Endodermal cell (in vitro differentiated cells): ENCODE data around the gene TEAD2. TPM values are rescaled to one million over a fixed set of nuclear protein-coding genes. Genes with fewer than 3 reads are reported as not detected.

Experiments used
- DNase-seq: peaks from one replicate; pipeline ENCODE4 v3.0.0-alpha.2; 2017
- H3K27ac ChIP-seq: 2 replicates; pipeline ENCODE4 v1.5.1; 2013; ENCODE audit warnings: mild to moderate bottlenecking, low read depth, low read length, moderate library complexity
- H3K27me3 ChIP-seq: 2 replicates; pipeline ENCODE4 v1.6.1; 2013; ENCODE audit warnings: mild to moderate bottlenecking, low read length, moderate library complexity; ENCODE audit not compliant: insufficient read depth, control insufficient read depth, poor library complexity, severe bottlenecking
- H3K36me3 ChIP-seq: 2 replicates; pipeline ENCODE4 v1.7.0; 2013; ENCODE audit warnings: mild to moderate bottlenecking, low read length, moderate library complexity; ENCODE audit not compliant: control insufficient read depth, insufficient read depth
- H3K4me1 ChIP-seq: one replicate; pipeline ENCODE4 v1.7.0; 2013; ENCODE audit warnings: low read length; ENCODE audit not compliant: control insufficient read depth, insufficient read depth
- H3K4me3 ChIP-seq: 2 replicates; pipeline ENCODE4 v1.5.1; 2013; ENCODE audit warnings: mild to moderate bottlenecking, low read length, moderate library complexity
- H3K9ac ChIP-seq: 2 replicates; pipeline ENCODE4 v1.6.1; 2013; ENCODE audit warnings: mild to moderate bottlenecking, low read length, moderate library complexity; ENCODE audit not compliant: poor library complexity, severe bottlenecking; ENCODE audit errors: extremely low read depth
- H3K9me3 ChIP-seq: 2 replicates; pipeline ENCODE4 v1.6.1; 2013; ENCODE audit warnings: mild to moderate bottlenecking, low read length, moderate library complexity; ENCODE audit not compliant: control insufficient read depth
- H3K27ac Mint-ChIP-seq: 2 replicates; pipeline ENCODE4 v1.8.0; 2020; ENCODE audit warnings: mixed read lengths
- H3K27me3 Mint-ChIP-seq: 2 replicates; pipeline ENCODE4 v1.8.0; 2021; ENCODE audit warnings: mild to moderate bottlenecking, mixed read lengths; ENCODE audit not compliant: insufficient read depth
- H3K36me3 Mint-ChIP-seq: 2 replicates; pipeline ENCODE4 v1.8.0; 2020; ENCODE audit warnings: low read depth, mixed read lengths
- H3K4me1 Mint-ChIP-seq: 2 replicates; pipeline ENCODE4 v1.8.0; 2020; ENCODE audit warnings: mixed read lengths
- H3K4me3 Mint-ChIP-seq: 2 replicates; pipeline ENCODE4 v1.8.0; 2020; ENCODE audit warnings: mild to moderate bottlenecking, moderate library complexity, mixed read lengths
- H3K9me3 Mint-ChIP-seq: 2 replicates; pipeline ENCODE4 v1.8.0; 2020; ENCODE audit warnings: mild to moderate bottlenecking, mixed read lengths
- WGBS, 2 experiments: methylation state at CpG; one replicate each; pipeline versions ENCODE4 v1.1.5 to v1.1.7; 2013; ENCODE audit warnings: missing lambda C conversion rate in 2 of 2, mixed read lengths in 1 of 2; ENCODE audit not compliant: insufficient coverage in 1 of 2, insufficient read length in 1 of 2; 5-methylcytosine and 5-hydroxymethylcytosine counted together
- total RNA-seq, 2 donors: library from RNA; stranded (reverse); fragmentation: NEBNext Ultra II Directional in 1 of 2; extraction: Animal tissue kit (Norgen Biotek cat#: 25700) in 1 of 2; gene quantifications; 2 replicates in 1 of 2; 3 replicates in 1 of 2; pipeline ENCODE4 v1.2.1, GENCODE V29; 2021
- TF ChIP-seq, protein P1 (sequence below): fragments of 200-600 bp; sonication (generic); conservative IDR thresholded peaks from 2 replicates; pipeline ENCODE4 v1.5.0; 2021; ENCODE audit warnings: antibody characterized with exemption, mild to moderate bottlenecking

TEAD2 gene
- total RNA-seq, 2 donors from 2014 or later, result 142 to 166 TPM

DNA sequence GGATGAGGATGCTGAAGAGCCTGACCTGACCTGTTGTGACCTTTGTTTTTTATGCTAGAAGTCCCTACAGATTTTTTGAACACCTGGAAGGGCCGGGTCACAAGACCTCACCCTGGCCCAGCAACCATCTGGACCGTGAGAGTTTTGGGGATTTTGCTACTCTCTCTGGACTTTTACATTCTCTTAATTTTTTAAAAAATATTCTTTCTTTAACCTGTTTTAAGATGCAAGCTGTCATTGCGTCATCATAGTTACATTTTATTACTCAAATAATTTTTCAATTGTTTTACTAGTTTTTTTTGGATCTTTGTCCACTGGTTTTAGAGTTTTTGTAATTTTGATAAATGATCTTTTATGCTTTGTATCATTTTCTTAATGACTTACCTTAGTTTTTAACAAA is 9.0 kb upstream of the TEAD2 start:
- Histone ChIP-seq H3K4me3 (no peak overlapping the region), H3K27me3 (no peaks in the 10 kb centered on the region), H3K36me3 (no peaks in the 10 kb centered on the region), H3K9ac (no peak overlapping the region), H3K4me1 (no peaks in the 10 kb centered on the region), H3K27ac (no peak overlapping the region), H3K9me3 (peaks cover 18% of the 10 kb centered on the region)
- H3K9me3 Mint-ChIP-seq, result peaks cover 20% of the 10 kb centered on the region
- H3K36me3 Mint-ChIP-seq, result no peaks in the 10 kb centered on the region
- H3K4me3 Mint-ChIP-seq, result no peak overlapping the region
- no peak overlapping the region for H3K27ac Mint-ChIP-seq
- WGBS, 2 experiments, result 80 to 96% methylated on average over 1 to 3 of the region's 3 CpGs
- no peaks in the 10 kb centered on the region for H3K4me1 Mint-ChIP-seq
- no peak for DNase-seq
- peaks cover 24% of the 10 kb centered on the region for H3K27me3 Mint-ChIP-seq
- TF ChIP-seq, protein P1, sequence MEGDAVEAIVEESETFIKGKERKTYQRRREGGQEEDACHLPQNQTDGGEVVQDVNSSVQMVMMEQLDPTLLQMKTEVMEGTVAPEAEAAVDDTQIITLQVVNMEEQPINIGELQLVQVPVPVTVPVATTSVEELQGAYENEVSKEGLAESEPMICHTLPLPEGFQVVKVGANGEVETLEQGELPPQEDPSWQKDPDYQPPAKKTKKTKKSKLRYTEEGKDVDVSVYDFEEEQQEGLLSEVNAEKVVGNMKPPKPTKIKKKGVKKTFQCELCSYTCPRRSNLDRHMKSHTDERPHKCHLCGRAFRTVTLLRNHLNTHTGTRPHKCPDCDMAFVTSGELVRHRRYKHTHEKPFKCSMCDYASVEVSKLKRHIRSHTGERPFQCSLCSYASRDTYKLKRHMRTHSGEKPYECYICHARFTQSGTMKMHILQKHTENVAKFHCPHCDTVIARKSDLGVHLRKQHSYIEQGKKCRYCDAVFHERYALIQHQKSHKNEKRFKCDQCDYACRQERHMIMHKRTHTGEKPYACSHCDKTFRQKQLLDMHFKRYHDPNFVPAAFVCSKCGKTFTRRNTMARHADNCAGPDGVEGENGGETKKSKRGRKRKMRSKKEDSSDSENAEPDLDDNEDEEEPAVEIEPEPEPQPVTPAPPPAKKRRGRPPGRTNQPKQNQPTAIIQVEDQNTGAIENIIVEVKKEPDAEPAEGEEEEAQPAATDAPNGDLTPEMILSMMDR, result no peak

DNA sequence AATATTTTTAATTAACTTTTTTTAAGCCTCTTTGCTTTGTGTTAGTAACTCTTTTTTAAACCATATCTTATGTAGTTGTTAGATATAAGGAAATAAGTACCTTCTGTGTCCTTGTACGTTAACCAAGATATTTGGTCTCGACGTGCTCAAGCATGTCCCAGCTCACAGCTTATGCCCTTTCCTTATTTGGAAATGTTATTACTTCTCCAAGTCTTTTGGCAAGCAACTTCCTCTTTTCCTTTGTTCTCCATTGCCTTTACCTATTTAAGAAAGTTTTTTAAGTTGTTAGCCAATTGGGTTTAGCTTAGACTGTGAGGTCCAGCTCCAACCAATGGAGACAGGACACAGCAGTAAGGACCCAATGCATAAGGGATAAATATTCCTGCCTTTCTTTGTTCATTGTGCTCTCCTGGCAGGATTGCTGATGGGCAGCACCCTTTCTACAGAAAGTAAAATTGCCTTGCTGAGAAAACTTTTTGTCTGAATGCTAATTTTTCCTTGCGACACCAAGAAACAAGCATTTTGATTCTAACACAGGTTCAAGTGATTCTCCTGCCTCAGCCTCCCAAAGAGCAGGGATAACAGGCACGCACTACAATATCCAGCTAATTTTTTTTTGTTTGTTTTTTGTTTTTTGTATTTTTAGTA is 6.6 kb upstream of the TEAD2 start:
- Histone ChIP-seq H3K27ac (no peak overlapping the region), H3K9ac (no peak overlapping the region), H3K9me3 (peaks cover 18% of the 10 kb centered on the region), H3K4me1 (no peaks in the 10 kb centered on the region), H3K4me3 (no peak overlapping the region), H3K36me3 (no peaks in the 10 kb centered on the region), H3K27me3 (no peaks in the 10 kb centered on the region)
- TF ChIP-seq, protein P1, result no peak
- peaks cover 20% of the 10 kb centered on the region for H3K9me3 Mint-ChIP-seq
- no peaks in the 10 kb centered on the region for H3K4me1 Mint-ChIP-seq
- H3K36me3 Mint-ChIP-seq, result no peaks in the 10 kb centered on the region
- peaks cover 19% of the 10 kb centered on the region for H3K27me3 Mint-ChIP-seq
- no peak for DNase-seq
- no peak overlapping the region for H3K27ac Mint-ChIP-seq
- no peak overlapping the region for H3K4me3 Mint-ChIP-seq
- 80 to 82% methylated on average over 5 of the region's 5 CpGs for WGBS, 2 experiments

DNA sequence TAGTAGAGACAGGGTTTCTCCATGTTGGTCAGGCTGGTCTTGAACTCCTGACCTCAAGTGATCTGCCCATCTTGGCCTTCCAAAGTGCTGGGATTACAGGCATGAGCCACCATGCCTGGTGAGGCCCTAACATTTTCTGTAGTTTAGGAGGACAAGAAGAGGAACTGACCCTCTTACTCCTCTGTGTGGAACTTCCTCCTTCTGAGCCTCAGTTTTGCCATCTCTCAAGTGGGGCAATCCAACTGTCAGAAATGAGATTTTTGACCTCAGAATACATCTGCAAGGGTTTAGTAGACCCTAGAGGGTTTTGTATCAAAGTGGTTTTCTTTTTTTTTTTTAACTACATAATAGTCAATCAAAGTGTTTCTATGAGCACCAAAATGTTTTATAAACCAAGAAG is 3.9 kb upstream of the TEAD2 start:
- H3K4me1 ChIP-seq, result no peaks in the 10 kb centered on the region
- DNase-seq, result no peak
- H3K9ac ChIP-seq, result no peak overlapping the region
- TF ChIP-seq, protein P1, result no peak
- no peaks in the 10 kb centered on the region for H3K27me3 ChIP-seq
- Mint-ChIP-seq H3K4me3 (no peak overlapping the region), H3K4me1 (no peaks in the 10 kb centered on the region), H3K27me3 (peaks cover 15% of the 10 kb centered on the region), H3K27ac (no peak overlapping the region), H3K9me3 (peaks cover 20% of the 10 kb centered on the region), H3K36me3 (no peaks in the 10 kb centered on the region)
- H3K9me3 ChIP-seq, result peaks cover 18% of the 10 kb centered on the region
- no peak overlapping the region for H3K4me3 ChIP-seq
- no peak overlapping the region for H3K27ac ChIP-seq
- no peaks in the 10 kb centered on the region for H3K36me3 ChIP-seq
